ENCODE data around the gene SLC35G1. TPM values are rescaled to one million over a fixed set of nuclear protein-coding genes. Genes with fewer than 3 reads are reported as not detected.

SLC35G1 gene
- total and polyA plus RNA-seq, 2 of the 13 experiments (the other 11 are each of a cell fraction or from before 2014, with no cell fraction given), result 2.5 to 4.5 TPM

DNA sequence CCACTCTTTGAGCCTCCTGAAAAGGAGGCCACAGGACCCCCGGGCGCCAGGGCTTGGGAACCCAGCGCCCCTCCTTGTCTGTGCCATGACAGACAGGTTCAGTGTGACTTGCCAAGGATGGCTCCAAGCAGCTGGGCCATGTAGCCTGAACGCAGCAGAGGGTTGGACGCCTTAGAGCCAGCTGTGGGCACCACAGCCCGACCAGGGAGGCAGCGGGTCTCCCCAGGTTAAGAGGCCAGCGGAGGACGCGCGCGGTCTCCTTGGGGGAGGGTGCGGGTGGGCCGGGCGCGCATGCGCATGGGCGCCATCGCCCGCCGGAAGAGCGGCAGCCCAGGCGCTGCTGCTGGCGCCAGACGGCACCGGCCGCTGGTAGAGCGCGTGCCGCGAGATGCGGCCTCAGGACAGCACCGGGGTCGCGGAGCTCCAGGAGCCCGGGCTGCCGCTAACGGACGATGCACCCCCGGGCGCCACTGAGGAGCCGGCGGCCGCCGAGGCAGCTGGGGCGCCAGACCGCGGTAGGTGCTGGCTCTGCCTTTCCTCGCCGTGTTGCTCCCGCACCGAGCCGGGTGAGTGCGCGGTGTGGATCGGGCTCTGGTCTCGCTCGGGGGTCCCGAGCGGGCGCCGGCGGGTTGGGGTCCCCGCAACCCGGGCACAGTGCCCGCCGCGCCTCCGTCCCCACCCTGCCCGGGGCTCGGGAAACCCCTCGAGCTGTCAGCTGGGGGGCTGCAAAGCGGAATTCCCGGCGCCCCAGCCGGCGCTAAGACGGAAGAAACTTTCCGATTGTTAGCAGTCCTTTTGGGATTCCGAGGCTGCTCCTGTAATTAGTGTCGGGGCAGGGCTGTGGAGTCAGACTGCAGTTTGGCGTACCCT, at the start of gene SLC35G1 (continued):
- TF ChIP-seq ZNF781 (CRISPR knock-in tag; IDR thresholded peaks at IDR 0.05; ENCODE audit: borderline replicate concordance, not compliant biosample characterization) (no peak), LCORL (IDR thresholded peaks at IDR 0.05) (no peak), LCORL (CRISPR knock-in tag; IDR thresholded peaks at IDR 0.05) (no peak), EP300 (IDR thresholded peaks at IDR 0.05; ENCODE audit: low read depth in 2 of 2, low read length in 2 of 2) (no peak), EP300 (CRISPR knock-in tag; IDR thresholded peaks at IDR 0.05; ENCODE audit: borderline replicate concordance) (no peak), ZIK1 (CRISPR knock-in tag; IDR thresholded peaks at IDR 0.05; ENCODE audit: borderline replicate concordance, low read depth) (no peak), ZNF83 (CRISPR knock-in tag; IDR thresholded peaks at IDR 0.05; ENCODE audit: borderline replicate concordance) (no peak), IRX3 (CRISPR knock-in tag; IDR thresholded peaks at IDR 0.05; ENCODE audit: borderline replicate concordance, low read depth) (no peak), FOXC1 (CRISPR knock-in tag; IDR thresholded peaks at IDR 0.05; ENCODE audit: borderline replicate concordance) (peak; percentile 78; the same call in 1 of the 2 replicates)
- TF ChIP-seq, protein P1, sequence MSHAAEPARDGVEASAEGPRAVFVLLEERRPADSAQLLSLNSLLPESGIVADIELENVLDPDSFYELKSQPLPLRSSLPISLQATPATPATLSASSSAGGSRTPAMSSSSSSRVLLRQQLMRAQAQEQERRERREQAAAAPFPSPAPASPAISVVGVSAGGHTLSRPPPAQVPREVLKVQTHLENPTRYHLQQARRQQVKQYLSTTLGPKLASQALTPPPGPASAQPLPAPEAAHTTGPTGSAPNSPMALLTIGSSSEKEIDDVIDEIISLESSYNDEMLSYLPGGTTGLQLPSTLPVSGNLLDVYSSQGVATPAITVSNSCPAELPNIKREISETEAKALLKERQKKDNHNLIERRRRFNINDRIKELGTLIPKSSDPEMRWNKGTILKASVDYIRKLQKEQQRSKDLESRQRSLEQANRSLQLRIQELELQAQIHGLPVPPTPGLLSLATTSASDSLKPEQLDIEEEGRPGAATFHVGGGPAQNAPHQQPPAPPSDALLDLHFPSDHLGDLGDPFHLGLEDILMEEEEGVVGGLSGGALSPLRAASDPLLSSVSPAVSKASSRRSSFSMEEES (CRISPR knock-in tag; IDR thresholded peaks at IDR 0.05), result no peak
- TF ChIP-seq, protein P2, sequence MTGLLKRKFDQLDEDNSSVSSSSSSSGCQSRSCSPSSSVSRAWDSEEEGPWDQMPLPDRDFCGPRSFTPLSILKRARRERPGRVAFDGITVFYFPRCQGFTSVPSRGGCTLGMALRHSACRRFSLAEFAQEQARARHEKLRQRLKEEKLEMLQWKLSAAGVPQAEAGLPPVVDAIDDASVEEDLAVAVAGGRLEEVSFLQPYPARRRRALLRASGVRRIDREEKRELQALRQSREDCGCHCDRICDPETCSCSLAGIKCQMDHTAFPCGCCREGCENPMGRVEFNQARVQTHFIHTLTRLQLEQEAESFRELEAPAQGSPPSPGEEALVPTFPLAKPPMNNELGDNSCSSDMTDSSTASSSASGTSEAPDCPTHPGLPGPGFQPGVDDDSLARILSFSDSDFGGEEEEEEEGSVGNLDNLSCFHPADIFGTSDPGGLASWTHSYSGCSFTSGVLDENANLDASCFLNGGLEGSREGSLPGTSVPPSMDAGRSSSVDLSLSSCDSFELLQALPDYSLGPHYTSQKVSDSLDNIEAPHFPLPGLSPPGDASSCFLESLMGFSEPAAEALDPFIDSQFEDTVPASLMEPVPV (CRISPR knock-in tag; IDR thresholded peaks at IDR 0.05), result no peak
- TF ChIP-seq, protein P3, sequence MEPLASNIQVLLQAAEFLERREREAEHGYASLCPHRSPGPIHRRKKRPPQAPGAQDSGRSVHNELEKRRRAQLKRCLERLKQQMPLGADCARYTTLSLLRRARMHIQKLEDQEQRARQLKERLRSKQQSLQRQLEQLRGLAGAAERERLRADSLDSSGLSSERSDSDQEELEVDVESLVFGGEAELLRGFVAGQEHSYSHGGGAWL (CRISPR knock-in tag; IDR thresholded peaks at IDR 0.05), result no peak
- TF ChIP-seq, protein P4, sequence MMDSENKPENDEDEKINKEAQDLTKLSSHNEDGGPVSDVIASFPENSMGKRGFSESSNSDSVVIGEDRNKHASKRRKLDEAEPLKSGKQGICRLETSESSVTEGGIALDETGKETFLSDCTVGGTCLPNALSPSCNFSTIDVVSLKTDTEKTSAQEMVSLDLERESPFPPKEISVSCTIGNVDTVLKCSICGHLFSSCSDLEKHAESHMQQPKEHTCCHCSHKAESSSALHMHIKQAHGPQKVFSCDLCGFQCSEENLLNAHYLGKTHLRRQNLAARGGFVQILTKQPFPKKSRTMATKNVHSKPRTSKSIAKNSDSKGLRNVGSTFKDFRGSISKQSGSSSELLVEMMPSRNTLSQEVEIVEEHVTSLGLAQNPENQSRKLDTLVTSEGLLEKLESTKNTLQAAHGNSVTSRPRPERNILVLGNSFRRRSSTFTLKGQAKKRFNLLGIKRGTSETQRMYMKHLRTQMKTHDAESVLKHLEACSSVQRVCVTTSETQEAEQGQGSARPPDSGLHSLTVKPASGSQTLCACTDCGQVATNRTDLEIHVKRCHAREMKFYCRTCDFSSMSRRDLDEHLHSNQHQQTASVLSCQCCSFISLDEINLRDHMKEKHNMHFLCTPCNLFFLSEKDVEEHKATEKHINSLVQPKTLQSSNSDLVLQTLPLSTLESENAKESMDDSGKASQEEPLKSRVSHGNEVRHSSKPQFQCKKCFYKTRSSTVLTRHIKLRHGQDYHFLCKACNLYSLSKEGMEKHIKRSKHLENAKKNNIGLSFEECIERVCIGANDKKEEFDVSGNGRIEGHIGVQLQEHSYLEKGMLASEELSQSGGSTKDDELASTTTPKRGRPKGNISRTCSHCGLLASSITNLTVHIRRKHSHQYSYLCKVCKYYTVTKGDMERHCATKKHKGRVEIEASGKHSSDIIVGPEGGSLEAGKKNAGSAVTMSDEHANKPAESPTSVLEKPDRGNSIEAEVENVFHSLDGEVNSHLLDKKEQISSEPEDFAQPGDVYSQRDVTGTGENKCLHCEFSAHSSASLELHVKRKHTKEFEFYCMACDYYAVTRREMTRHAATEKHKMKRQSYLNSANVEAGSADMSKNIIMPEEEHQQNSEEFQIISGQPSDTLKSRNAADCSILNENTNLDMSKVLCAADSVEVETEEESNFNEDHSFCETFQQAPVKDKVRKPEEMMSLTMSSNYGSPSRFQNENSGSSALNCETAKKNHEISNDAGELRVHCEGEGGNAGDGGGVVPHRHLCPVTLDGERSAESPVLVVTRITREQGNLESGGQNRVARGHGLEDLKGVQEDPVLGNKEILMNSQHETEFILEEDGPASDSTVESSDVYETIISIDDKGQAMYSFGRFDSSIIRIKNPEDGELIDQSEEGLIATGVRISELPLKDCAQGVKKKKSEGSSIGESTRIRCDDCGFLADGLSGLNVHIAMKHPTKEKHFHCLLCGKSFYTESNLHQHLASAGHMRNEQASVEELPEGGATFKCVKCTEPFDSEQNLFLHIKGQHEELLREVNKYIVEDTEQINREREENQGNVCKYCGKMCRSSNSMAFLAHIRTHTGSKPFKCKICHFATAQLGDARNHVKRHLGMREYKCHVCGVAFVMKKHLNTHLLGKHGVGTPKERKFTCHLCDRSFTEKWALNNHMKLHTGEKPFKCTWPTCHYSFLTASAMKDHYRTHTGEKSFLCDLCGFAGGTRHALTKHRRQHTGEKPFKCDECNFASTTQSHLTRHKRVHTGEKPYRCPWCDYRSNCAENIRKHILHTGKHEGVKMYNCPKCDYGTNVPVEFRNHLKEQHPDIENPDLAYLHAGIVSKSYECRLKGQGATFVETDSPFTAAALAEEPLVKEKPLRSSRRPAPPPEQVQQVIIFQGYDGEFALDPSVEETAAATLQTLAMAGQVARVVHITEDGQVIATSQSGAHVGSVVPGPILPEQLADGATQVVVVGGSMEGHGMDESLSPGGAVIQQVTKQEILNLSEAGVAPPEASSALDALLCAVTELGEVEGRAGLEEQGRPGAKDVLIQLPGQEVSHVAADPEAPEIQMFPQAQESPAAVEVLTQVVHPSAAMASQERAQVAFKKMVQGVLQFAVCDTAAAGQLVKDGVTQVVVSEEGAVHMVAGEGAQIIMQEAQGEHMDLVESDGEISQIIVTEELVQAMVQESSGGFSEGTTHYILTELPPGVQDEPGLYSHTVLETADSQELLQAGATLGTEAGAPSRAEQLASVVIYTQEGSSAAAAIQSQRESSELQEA (CRISPR knock-in tag; IDR thresholded peaks at IDR 0.05; ENCODE audit: not compliant biosample characterization), result peak; percentile 54
- TF ChIP-seq, protein P5, sequence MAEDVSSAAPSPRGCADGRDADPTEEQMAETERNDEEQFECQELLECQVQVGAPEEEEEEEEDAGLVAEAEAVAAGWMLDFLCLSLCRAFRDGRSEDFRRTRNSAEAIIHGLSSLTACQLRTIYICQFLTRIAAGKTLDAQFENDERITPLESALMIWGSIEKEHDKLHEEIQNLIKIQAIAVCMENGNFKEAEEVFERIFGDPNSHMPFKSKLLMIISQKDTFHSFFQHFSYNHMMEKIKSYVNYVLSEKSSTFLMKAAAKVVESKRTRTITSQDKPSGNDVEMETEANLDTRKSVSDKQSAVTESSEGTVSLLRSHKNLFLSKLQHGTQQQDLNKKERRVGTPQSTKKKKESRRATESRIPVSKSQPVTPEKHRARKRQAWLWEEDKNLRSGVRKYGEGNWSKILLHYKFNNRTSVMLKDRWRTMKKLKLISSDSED (CRISPR knock-in tag; IDR thresholded peaks at IDR 0.05), result no peak

All from HepG2 (cell line).